Breast epithelium (tissue), 3 donors: ENCODE results near the gene TRIM54.

ENCODE experiments used
- POLR2A ChIP-seq: fragments of 450-650 bp; IDR thresholded peaks from one replicate; pipeline ENCODE4 v1.6.1; 2016; ENCODE audit warnings: antibody characterized with exemption, mild to moderate bottlenecking, moderate library complexity
- POLR2AphosphoS5 ChIP-seq, 3 donors: sonication (generic); formaldehyde crosslinking; IDR thresholded peaks; one replicate each; pipeline ENCODE4 v1.6.1; 2017; ENCODE audit warnings: antibody characterized with exemption in 3 of 3
- TF ChIP-seq, protein P1 (sequence below), 3 donors: fragments of 450-650 bp; IDR thresholded peaks; one replicate each; pipeline ENCODE4 v1.5.1; 2016 to 2017; ENCODE audit warnings: antibody characterized with exemption in 3 of 3, mild to moderate bottlenecking in 3 of 3, moderate library complexity in 3 of 3

DNA sequence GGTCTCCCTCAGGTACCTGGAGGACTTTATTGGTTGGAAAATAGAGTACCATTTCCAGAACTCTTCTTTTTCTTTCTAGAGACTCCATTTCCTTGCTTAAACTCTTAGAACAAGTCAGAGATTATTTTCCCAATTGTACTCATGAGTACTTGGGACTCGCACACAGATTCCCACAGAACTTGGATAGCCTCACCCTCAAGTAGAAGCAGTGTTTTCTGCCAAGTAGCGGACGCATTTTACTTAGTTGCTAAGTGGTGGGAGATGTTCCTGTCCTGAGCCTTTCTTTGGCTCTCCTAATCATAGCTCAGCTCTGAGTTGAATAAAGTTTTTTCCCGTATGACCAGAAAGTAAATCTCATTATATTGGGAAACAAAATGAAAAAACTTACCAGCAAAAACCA lies 36.6 kb upstream of the TRIM54 start:
- TF ChIP-seq, protein P1, sequence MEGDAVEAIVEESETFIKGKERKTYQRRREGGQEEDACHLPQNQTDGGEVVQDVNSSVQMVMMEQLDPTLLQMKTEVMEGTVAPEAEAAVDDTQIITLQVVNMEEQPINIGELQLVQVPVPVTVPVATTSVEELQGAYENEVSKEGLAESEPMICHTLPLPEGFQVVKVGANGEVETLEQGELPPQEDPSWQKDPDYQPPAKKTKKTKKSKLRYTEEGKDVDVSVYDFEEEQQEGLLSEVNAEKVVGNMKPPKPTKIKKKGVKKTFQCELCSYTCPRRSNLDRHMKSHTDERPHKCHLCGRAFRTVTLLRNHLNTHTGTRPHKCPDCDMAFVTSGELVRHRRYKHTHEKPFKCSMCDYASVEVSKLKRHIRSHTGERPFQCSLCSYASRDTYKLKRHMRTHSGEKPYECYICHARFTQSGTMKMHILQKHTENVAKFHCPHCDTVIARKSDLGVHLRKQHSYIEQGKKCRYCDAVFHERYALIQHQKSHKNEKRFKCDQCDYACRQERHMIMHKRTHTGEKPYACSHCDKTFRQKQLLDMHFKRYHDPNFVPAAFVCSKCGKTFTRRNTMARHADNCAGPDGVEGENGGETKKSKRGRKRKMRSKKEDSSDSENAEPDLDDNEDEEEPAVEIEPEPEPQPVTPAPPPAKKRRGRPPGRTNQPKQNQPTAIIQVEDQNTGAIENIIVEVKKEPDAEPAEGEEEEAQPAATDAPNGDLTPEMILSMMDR (IDR thresholded peaks at IDR 0.05) = no peak
- TF ChIP-seq POLR2A (no peak), POLR2AphosphoS5 (IDR thresholded peaks at IDR 0.05) (no peak)
